Measurements from ENCODE around the gene CHCHD10.
A peak's percentile ranks its signal among the peaks of the same experiment; 100 is the strongest.

Gene CHCHD10

GRCh38 chr22:23772649-23773473 is 5.1 kb upstream of the CHCHD10 start, which contains the start of gene MMP11:
TSS of gene MMP11 (plus strand) at chr22:23772849. CDS start at chr22:23772871, 22 bp downstream.
- in situ Hi-C loops (cut with MboI; ENCODE audit: low sequenced_read_pairs, unreplicated experiment): no loop called here
- TF ChIP-seq CTCF (IDR thresholded peaks at IDR 0.05; ENCODE audit: borderline replicate concordance, control extremely low read depth, extremely low read depth, insufficient read depth, missing control alignments): no peak
- DNase-seq (ENCODE audit: low spot score): peak; percentile 85

- TF ChIP-seq CTCF (IDR thresholded peaks at IDR 0.05; ENCODE audit: borderline replicate concordance, control extremely low read depth, extremely low read depth, insufficient read depth, missing control alignments): no peak
- DNase-seq (ENCODE audit: low spot score): no peak
- in situ Hi-C loops (cut with MboI; ENCODE audit: low sequenced_read_pairs, unreplicated experiment): no loop called here
Observed at GRCh38 chr22:23772315-23772648, 4.5 kb upstream of the CHCHD10 start.

GRCh38 chr22:23769321-23769965 is 1.7 kb upstream of the CHCHD10 start:
- in situ Hi-C loops (cut with MboI; ENCODE audit: low sequenced_read_pairs, unreplicated experiment): no loop called here
- TF ChIP-seq CTCF (IDR thresholded peaks at IDR 0.05; ENCODE audit: borderline replicate concordance, control extremely low read depth, extremely low read depth, insufficient read depth, missing control alignments): no peak

GRCh38 chr22:23767303-23767672 is 484 bp downstream of the CHCHD10 start:
- TF ChIP-seq CTCF (IDR thresholded peaks at IDR 0.05; ENCODE audit: borderline replicate concordance, control extremely low read depth, extremely low read depth, insufficient read depth, missing control alignments): no peak
- in situ Hi-C loops (cut with MboI; ENCODE audit: low sequenced_read_pairs, unreplicated experiment): no loop called here
- DNase-seq (ENCODE audit: low spot score): no peak

More at GRCh38 chr22:23769321-23769965, 1.7 kb upstream of the CHCHD10 start:
- DNase-seq (ENCODE audit: low spot score): no peak

GRCh38 chr22:23764899-23765881 is 2.6 kb downstream of the CHCHD10 start:
- TF ChIP-seq CTCF (IDR thresholded peaks at IDR 0.05; ENCODE audit: borderline replicate concordance, control extremely low read depth, extremely low read depth, insufficient read depth, missing control alignments): no peak
- no peak for DNase-seq (ENCODE audit: low spot score)
- in situ Hi-C loops (cut with MboI; ENCODE audit: low sequenced_read_pairs, unreplicated experiment): no loop called here

- no peak for TF ChIP-seq CTCF (IDR thresholded peaks at IDR 0.05; ENCODE audit: borderline replicate concordance, control extremely low read depth, extremely low read depth, insufficient read depth, missing control alignments)
- no peak for DNase-seq (ENCODE audit: low spot score)
- in situ Hi-C loops (cut with MboI; ENCODE audit: low sequenced_read_pairs, unreplicated experiment): no loop called here
Observed at GRCh38 chr22:23763954-23764353, 3.8 kb downstream of the CHCHD10 start.

All from GM13976 (cell line).